GM21381 (cell line): ENCODE measurements around the gene CES2.
"Not testable (repeated sequence)": the region's sequence is repeated elsewhere in the genome, so short reads cannot be mapped to it uniquely, and the experiment has no call there.

Source experiments
- ATAC-seq: cut with Tn5 transposase; IDR thresholded peaks from one replicate; pipeline ENCODE4 v1.9.1; 2021; ENCODE audit warnings: mild to moderate bottlenecking, moderate library complexity; ENCODE audit not compliant: unreplicated experiment

The CES2 gene

DNA sequence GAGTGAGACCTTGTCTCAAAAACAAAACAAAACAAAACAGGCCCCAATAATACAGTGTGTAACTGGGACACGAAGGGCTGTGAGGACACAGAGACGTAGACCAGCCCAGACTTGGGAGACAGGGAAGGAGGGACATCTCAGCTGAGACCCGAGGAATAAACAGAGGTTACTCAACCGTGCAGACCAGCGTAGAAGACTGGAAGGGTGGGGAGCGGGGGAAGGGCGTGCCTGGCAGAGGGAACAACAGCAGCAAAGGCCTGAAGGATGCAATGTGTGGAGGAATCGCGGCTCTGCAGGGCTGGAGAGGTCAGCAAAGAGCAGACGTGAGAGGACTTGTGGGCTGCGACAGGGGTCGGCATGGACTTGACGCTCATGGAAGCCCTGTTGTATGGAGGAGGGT is 41.4 kb downstream of the CES2 start:
- no peak for ATAC-seq

- peak; percentile 60 for ATAC-seq
Measured at GRCh38 chr16:66977341-66978113, 42.2 kb downstream of the CES2 start.

DNA sequence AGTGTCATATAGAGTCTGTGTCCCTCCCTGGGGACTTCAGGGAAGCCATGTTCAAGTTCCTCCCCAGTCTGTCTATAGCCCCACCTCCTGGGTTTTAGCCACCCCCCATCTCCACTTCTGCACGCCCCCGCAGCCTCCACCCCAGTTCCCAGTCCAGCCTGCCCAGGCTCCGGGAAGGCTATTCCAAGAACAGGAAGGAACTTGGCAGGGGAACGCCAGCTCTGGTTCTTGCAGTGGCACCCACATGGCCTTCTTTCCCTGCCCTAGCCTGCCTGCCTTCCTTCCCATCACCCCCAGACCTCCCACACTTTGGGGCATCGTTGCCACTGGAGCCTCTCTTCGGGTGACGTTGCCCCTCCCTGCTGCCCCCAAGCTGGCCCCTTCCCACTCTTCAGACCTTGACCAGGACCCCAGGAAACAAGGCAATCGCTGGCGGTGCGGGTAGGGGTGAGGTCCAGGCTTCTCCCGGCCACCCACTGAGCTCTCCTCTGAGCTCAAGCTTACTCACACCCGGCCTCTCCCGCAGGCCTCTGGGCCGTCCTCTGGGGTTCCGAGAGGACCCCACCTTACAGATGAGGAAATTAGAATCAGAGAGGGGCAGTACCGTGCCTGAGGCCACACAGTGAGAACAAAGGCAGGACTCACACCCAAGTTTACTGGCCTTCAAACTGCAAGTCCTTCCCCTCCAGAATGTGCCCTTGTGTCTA is 43.8 kb downstream of the CES2 start:
- ATAC-seq, result no peak

- ATAC-seq, result no peak
Measured at GRCh38 chr16:66983033-66983432, 47.7 kb downstream of the CES2 start.

- no peak for ATAC-seq
Measured at GRCh38 chr16:66984892-66985311, 49.6 kb downstream of the CES2 start.

DNA sequence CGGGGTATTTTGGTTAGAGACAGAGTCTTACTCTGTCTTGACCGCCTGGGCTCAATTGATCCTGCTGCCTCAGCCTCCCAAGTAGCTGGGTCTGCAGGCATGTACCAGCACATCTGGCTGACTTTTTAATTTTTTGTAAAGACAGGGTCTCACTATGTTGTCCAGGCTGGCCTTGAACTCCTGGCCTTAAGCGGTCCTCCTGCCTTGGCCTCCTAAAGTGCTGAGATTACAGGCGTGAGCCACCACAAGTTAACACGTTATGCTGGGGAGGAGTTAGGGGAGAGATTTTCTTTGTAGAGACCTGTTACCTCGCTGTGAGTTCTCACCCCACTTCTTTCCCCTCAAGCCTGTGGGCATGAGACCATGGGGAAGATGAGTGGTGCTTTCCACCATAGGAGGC is 51.2 kb downstream of the CES2 start:
- no peak for ATAC-seq

GRCh38 chr16:66988197-66988788 is 53.0 kb downstream of the CES2 start, which contains the start of gene CES4A:
TSS of gene CES4A (plus strand) at chr16:66988589. CDS start at chr16:66988773, 184 bp downstream.
- no peak for ATAC-seq

DNA sequence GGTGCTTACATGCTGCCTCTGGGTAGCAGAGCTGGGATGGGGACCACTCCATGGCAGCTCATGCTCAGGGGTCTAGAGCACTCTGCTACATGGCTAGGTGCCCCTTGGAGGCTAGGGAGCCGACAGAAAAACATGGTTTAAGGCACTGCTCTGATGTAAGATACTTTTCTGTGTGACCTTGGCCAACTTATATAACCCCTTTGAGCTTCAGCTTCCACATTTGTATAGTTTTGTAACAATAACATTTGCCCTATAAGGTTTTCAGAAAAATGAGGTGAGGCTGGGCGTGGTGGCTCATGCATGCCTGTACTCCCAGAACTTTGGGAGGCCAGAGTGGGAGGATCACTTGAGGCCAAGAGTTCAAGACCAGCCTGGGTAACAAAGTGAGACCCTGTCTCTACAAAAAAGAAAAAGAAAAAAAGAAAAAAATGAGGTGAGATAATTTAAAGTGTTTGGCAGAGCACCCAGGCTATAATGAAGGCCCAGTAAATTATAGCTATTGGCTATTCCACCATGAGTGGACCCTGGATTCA is 56.3 kb downstream of the CES2 start:
- ATAC-seq, result no peak

- not testable (repeated sequence) for ATAC-seq
Measured at GRCh38 chr16:66993558-66993957, 58.2 kb downstream of the CES2 start.
